HPDE6-E6E7 (cell line): Measurements from ENCODE around the gene NOTCH3.
A peak's percentile ranks its signal among the peaks of the same experiment; 100 is the strongest.

Experiments
- DNase-seq: peaks from one replicate; pipeline ENCODE4 v3.0.0; 2011; ENCODE audit warnings: missing footprints; ENCODE audit errors: extremely low spot score

NOTCH3 gene

GRCh38 chr19:15200553-15201364 lies at the start of gene NOTCH3:
NOTCH3 (minus strand) TSS chr19:15200995; CDS start chr19:15200905, 90 bp downstream.
- no peak for DNase-seq

- DNase-seq = no peak
Measured at GRCh38 chr19:15250640-15250993, 49.8 kb upstream of the NOTCH3 start.

- peak; percentile 29 for DNase-seq
Measured at GRCh38 chr19:15249972-15250639, 49.3 kb upstream of the NOTCH3 start.

GRCh38 chr19:15249528-15249874 lies 48.7 kb upstream of the NOTCH3 start:
- DNase-seq = no peak

- peak; percentile 58 for DNase-seq
Measured at GRCh38 chr19:15248648-15249527, 48.1 kb upstream of the NOTCH3 start.

- DNase-seq = no peak
Measured at GRCh38 chr19:15248106-15248505, 47.3 kb upstream of the NOTCH3 start.

GRCh38 chr19:15247107-15248014 lies 46.6 kb upstream of the NOTCH3 start:
- DNase-seq = no peak

- DNase-seq = no peak
Measured at GRCh38 chr19:15246198-15246481, 45.3 kb upstream of the NOTCH3 start.

GRCh38 chr19:15245370-15246197 lies 44.8 kb upstream of the NOTCH3 start:
- no peak for DNase-seq

- DNase-seq = no peak
Measured at GRCh38 chr19:15244808-15245207, 44.0 kb upstream of the NOTCH3 start.

- no peak for DNase-seq
Measured at GRCh38 chr19:15244106-15244803, 43.5 kb upstream of the NOTCH3 start.

GRCh38 chr19:15243236-15243957 lies 42.6 kb upstream of the NOTCH3 start:
- no peak for DNase-seq

- DNase-seq = no peak
Measured at GRCh38 chr19:15241259-15241910, 40.6 kb upstream of the NOTCH3 start.

- DNase-seq = no peak
Measured at GRCh38 chr19:15240515-15240914, 39.7 kb upstream of the NOTCH3 start.

GRCh38 chr19:15239337-15239949 lies 38.6 kb upstream of the NOTCH3 start:
- DNase-seq = no peak

GRCh38 chr19:15238639-15239155 lies 37.9 kb upstream of the NOTCH3 start:
- DNase-seq = no peak

- DNase-seq = no peak
Measured at GRCh38 chr19:15237759-15238638, 37.2 kb upstream of the NOTCH3 start.
